HUES6 (cell line): Measurements from ENCODE around the gene PLXDC2.

ENCODE experiments used
- H3K27ac ChIP-seq: 2 replicates; pipeline ENCODE4 v1.7.0; 2013; ENCODE audit warnings: low read depth, mild to moderate bottlenecking, low read length, inconsistent platforms
- H3K27me3 ChIP-seq: 2 replicates; pipeline ENCODE4 v1.6.1; 2013; ENCODE audit warnings: low read length; ENCODE audit not compliant: control insufficient read depth, insufficient read depth
- H3K36me3 ChIP-seq: 2 replicates; pipeline ENCODE4 v1.6.1; 2013; ENCODE audit warnings: low read length; ENCODE audit not compliant: control insufficient read depth, insufficient read depth
- H3K4me1 ChIP-seq: 2 replicates; pipeline ENCODE4 v1.6.1; 2013; ENCODE audit warnings: low read length; ENCODE audit not compliant: control insufficient read depth, insufficient read depth
- H3K4me3 ChIP-seq: 2 replicates; pipeline ENCODE4 v1.5.1; 2013; ENCODE audit warnings: low read depth, low read length
- H3K9ac ChIP-seq: one replicate; pipeline ENCODE4 v1.6.1; 2013; ENCODE audit warnings: mild to moderate bottlenecking, low read length
- H3K9me3 ChIP-seq: 2 replicates; pipeline ENCODE4 v1.6.1; 2013; ENCODE audit warnings: low read depth, low read length; ENCODE audit not compliant: control insufficient read depth, insufficient read depth

The PLXDC2 gene

GRCh38 chr10:19964625-19965024 lies 148.4 kb downstream of the PLXDC2 start:
- Histone ChIP-seq H3K36me3 (no peaks in the 10 kb centered on the region), H3K27me3 (no peaks in the 10 kb centered on the region), H3K9me3 (no peaks in the 10 kb centered on the region), H3K27ac (no peak overlapping the region), H3K4me3 (no peak overlapping the region), H3K9ac (no peak overlapping the region), H3K4me1 (peaks cover 31% of the 10 kb centered on the region)

GRCh38 chr10:19966751-19967150 lies 150.5 kb downstream of the PLXDC2 start:
- no peaks in the 10 kb centered on the region for H3K27me3 ChIP-seq
- no peaks in the 10 kb centered on the region for H3K9me3 ChIP-seq
- H3K9ac ChIP-seq, result no peak overlapping the region
- H3K36me3 ChIP-seq, result no peaks in the 10 kb centered on the region
- no peak overlapping the region for H3K4me3 ChIP-seq
- no peak overlapping the region for H3K27ac ChIP-seq
- peaks cover 29% of the 10 kb centered on the region for H3K4me1 ChIP-seq

GRCh38 chr10:19967981-19968380 lies 151.7 kb downstream of the PLXDC2 start:
- Histone ChIP-seq H3K4me1 (peaks cover 29% of the 10 kb centered on the region), H3K27ac (no peak overlapping the region), H3K27me3 (no peaks in the 10 kb centered on the region), H3K4me3 (no peak overlapping the region), H3K9ac (no peak overlapping the region), H3K9me3 (no peaks in the 10 kb centered on the region), H3K36me3 (no peaks in the 10 kb centered on the region)

- H3K27ac ChIP-seq, result no peak overlapping the region
- no peak overlapping the region for H3K4me3 ChIP-seq
- no peaks in the 10 kb centered on the region for H3K9me3 ChIP-seq
- H3K4me1 ChIP-seq, result peaks cover 29% of the 10 kb centered on the region
- H3K36me3 ChIP-seq, result no peaks in the 10 kb centered on the region
- H3K9ac ChIP-seq, result no peak overlapping the region
- no peaks in the 10 kb centered on the region for H3K27me3 ChIP-seq
Measured at GRCh38 chr10:19968745-19969144, 152.5 kb downstream of the PLXDC2 start.

- Histone ChIP-seq H3K9me3 (no peaks in the 10 kb centered on the region), H3K4me1 (peaks cover 16% of the 10 kb centered on the region), H3K36me3 (no peaks in the 10 kb centered on the region), H3K9ac (no peak overlapping the region), H3K27me3 (no peaks in the 10 kb centered on the region), H3K27ac (no peak overlapping the region), H3K4me3 (no peak overlapping the region)
Measured at GRCh38 chr10:19970256-19970655, 154.0 kb downstream of the PLXDC2 start.

- H3K4me3 ChIP-seq, result no peak overlapping the region
- no peak overlapping the region for H3K9ac ChIP-seq
- H3K9me3 ChIP-seq, result no peaks in the 10 kb centered on the region
- no peak overlapping the region for H3K27ac ChIP-seq
- H3K4me1 ChIP-seq, result peaks cover 13% of the 10 kb centered on the region
- H3K36me3 ChIP-seq, result no peaks in the 10 kb centered on the region
- H3K27me3 ChIP-seq, result no peaks in the 10 kb centered on the region
Measured at GRCh38 chr10:19970717-19971116, 154.5 kb downstream of the PLXDC2 start.

- H3K27me3 ChIP-seq, result no peaks in the 10 kb centered on the region
Measured at GRCh38 chr10:19971343-19972052, 155.3 kb downstream of the PLXDC2 start.

GRCh38 chr10:19974138-19974537 lies 157.9 kb downstream of the PLXDC2 start:
- Histone ChIP-seq H3K9me3 (peaks cover 5% of the 10 kb centered on the region), H3K36me3 (no peaks in the 10 kb centered on the region), H3K9ac (no peak overlapping the region), H3K27me3 (no peaks in the 10 kb centered on the region), H3K4me1 (peaks cover 4% of the 10 kb centered on the region; the same call in 1 of the 2 replicates), H3K4me3 (no peak overlapping the region), H3K27ac (no peak overlapping the region)

More at GRCh38 chr10:19971343-19972052, 155.3 kb downstream of the PLXDC2 start:
- Histone ChIP-seq H3K4me3 (no peak overlapping the region), H3K9ac (no peak overlapping the region), H3K36me3 (no peaks in the 10 kb centered on the region), H3K27ac (no peak overlapping the region), H3K4me1 (peaks cover 11% of the 10 kb centered on the region), H3K9me3 (no peaks in the 10 kb centered on the region)

- no peaks in the 10 kb centered on the region for H3K36me3 ChIP-seq
- H3K27me3 ChIP-seq, result no peaks in the 10 kb centered on the region
- H3K9me3 ChIP-seq, result peaks cover 5% of the 10 kb centered on the region
- no peak overlapping the region for H3K4me3 ChIP-seq
- peaks cover 7% of the 10 kb centered on the region; the same call in 1 of the 2 replicates for H3K4me1 ChIP-seq
- no peak overlapping the region for H3K9ac ChIP-seq
- H3K27ac ChIP-seq, result no peak overlapping the region
Measured at GRCh38 chr10:19974554-19974953, 158.3 kb downstream of the PLXDC2 start.

GRCh38 chr10:19977097-19977521 lies 160.9 kb downstream of the PLXDC2 start:
- Histone ChIP-seq H3K9ac (no peak overlapping the region), H3K27me3 (no peaks in the 10 kb centered on the region), H3K36me3 (no peaks in the 10 kb centered on the region), H3K4me1 (peaks cover 11% of the 10 kb centered on the region; the same call in 1 of the 2 replicates), H3K9me3 (peaks cover 5% of the 10 kb centered on the region), H3K27ac (no peak overlapping the region), H3K4me3 (no peak overlapping the region)

- Histone ChIP-seq H3K36me3 (no peaks in the 10 kb centered on the region), H3K27ac (no peak overlapping the region), H3K9ac (no peak overlapping the region), H3K9me3 (peaks cover 5% of the 10 kb centered on the region), H3K4me1 (peaks cover 26% of the 10 kb centered on the region), H3K27me3 (no peaks in the 10 kb centered on the region), H3K4me3 (no peak overlapping the region)
Measured at GRCh38 chr10:19979628-19980027, 163.4 kb downstream of the PLXDC2 start.
